Stimulated activated CD8-positive, alpha-beta memory T cell treated with anti-CD3 and anti-CD28 coated beads, Interleukin-7, amount 100 ng/mL, for 1 hour (primary cell): Measurements from ENCODE around the gene KCNF1.

Source experiments
- DNase-seq, 2 donors: peaks; one replicate each; pipeline ENCODE4 v3.0.0-alpha.2; 2020; ENCODE audit warnings: low read depth in 2 of 2

Gene KCNF1

GRCh38 chr2:10904455-10904854 is 7.3 kb upstream of the KCNF1 start:
- DNase-seq, result no peak

- DNase-seq, result no peak
These were observed 6.5 kb upstream of the KCNF1 start for GRCh38 chr2:10905006-10905861.

GRCh38 chr2:10905862-10906143 is 5.9 kb upstream of the KCNF1 start:
- no peak for DNase-seq

GRCh38 chr2:10906926-10907625 is 4.7 kb upstream of the KCNF1 start:
- no peak for DNase-seq

GRCh38 chr2:10908195-10908594 is 3.5 kb upstream of the KCNF1 start:
- DNase-seq, result no peak

GRCh38 chr2:10909050-10909995 is 2.4 kb upstream of the KCNF1 start:
- no peak for DNase-seq

- DNase-seq, result no peak
These were observed 1.8 kb upstream of the KCNF1 start for GRCh38 chr2:10909996-10910341.

- DNase-seq, result no peak
These were observed 1.1 kb upstream of the KCNF1 start for GRCh38 chr2:10910625-10911024.

- DNase-seq, result no peak
These were observed 470 bp downstream of the KCNF1 start for GRCh38 chr2:10912076-10912731.

GRCh38 chr2:10912796-10913455 is 1.2 kb downstream of the KCNF1 start:
- no peak for DNase-seq

- DNase-seq, result no peak
These were observed 2.0 kb downstream of the KCNF1 start for GRCh38 chr2:10913501-10914271.

- DNase-seq, result no peak
These were observed 2.5 kb downstream of the KCNF1 start for GRCh38 chr2:10914272-10914693.

GRCh38 chr2:10915236-10915635 is 3.5 kb downstream of the KCNF1 start:
- DNase-seq, result no peak

GRCh38 chr2:10915731-10916276 is 4.1 kb downstream of the KCNF1 start:
- DNase-seq, result no peak

GRCh38 chr2:10916953-10917352 is 5.2 kb downstream of the KCNF1 start:
- DNase-seq, result no peak

- no peak for DNase-seq
These were observed 6.2 kb downstream of the KCNF1 start for GRCh38 chr2:10917927-10918326.

- no peak for DNase-seq
These were observed 7.1 kb downstream of the KCNF1 start for GRCh38 chr2:10918661-10919409.

GRCh38 chr2:10919410-10919770 is 7.7 kb downstream of the KCNF1 start:
- DNase-seq, result no peak

GRCh38 chr2:10919771-10920621 is 8.3 kb downstream of the KCNF1 start:
- DNase-seq, result no peak
